Measurements from ENCODE around the gene NTRK3.
"Not testable (repeated sequence)": the region's sequence is repeated elsewhere in the genome, so short reads cannot be mapped to it uniquely, and the experiment has no call there.

NTRK3 gene

GRCh38 chr15:88072133-88072532 lies 184.4 kb downstream of the NTRK3 start:
- FAIRE-seq = not testable (repeated sequence)

GRCh38 chr15:88071141-88071540 lies 185.4 kb downstream of the NTRK3 start:
- FAIRE-seq = no peak

GRCh38 chr15:88069561-88069960 lies 187.0 kb downstream of the NTRK3 start:
- no peak for FAIRE-seq

GRCh38 chr15:88067331-88067685 lies 189.2 kb downstream of the NTRK3 start:
- FAIRE-seq = no peak

- FAIRE-seq = no peak
These were observed 189.8 kb downstream of the NTRK3 start for GRCh38 chr15:88066636-88067330.

- FAIRE-seq = no peak
These were observed 195.1 kb downstream of the NTRK3 start for GRCh38 chr15:88061452-88061851.

GRCh38 chr15:88060383-88060782 lies 196.2 kb downstream of the NTRK3 start:
- no peak for FAIRE-seq

GRCh38 chr15:88057836-88058235 lies 198.7 kb downstream of the NTRK3 start:
- no peak for FAIRE-seq

- FAIRE-seq = no peak
These were observed 207.0 kb downstream of the NTRK3 start for GRCh38 chr15:88049506-88049905.

- FAIRE-seq = no peak
These were observed 207.8 kb downstream of the NTRK3 start for GRCh38 chr15:88048755-88049154.

- no peak for FAIRE-seq
These were observed 208.3 kb downstream of the NTRK3 start for GRCh38 chr15:88048237-88048636.

GRCh38 chr15:88046576-88047129 lies 209.9 kb downstream of the NTRK3 start:
- FAIRE-seq = no peak

- FAIRE-seq = no peak
These were observed 213.1 kb downstream of the NTRK3 start for GRCh38 chr15:88043396-88043795.

- FAIRE-seq = no peak
These were observed 214.5 kb downstream of the NTRK3 start for GRCh38 chr15:88042047-88042446.

GRCh38 chr15:88040516-88040915 lies 216.0 kb downstream of the NTRK3 start:
- FAIRE-seq = no peak

- no peak for FAIRE-seq
These were observed 218.3 kb downstream of the NTRK3 start for GRCh38 chr15:88038261-88038660.

GRCh38 chr15:88036154-88036839 lies 220.2 kb downstream of the NTRK3 start:
- no peak for FAIRE-seq

GRCh38 chr15:88035381-88035780 lies 221.2 kb downstream of the NTRK3 start:
- no peak for FAIRE-seq

GRCh38 chr15:88033421-88033820 lies 223.1 kb downstream of the NTRK3 start:
- FAIRE-seq = not testable (repeated sequence)

GRCh38 chr15:88032787-88033186 lies 223.8 kb downstream of the NTRK3 start:
- no peak for FAIRE-seq

GRCh38 chr15:88031461-88031860 lies 225.1 kb downstream of the NTRK3 start:
- no peak for FAIRE-seq

GRCh38 chr15:88029696-88030095 lies 226.8 kb downstream of the NTRK3 start:
- no peak for FAIRE-seq

GRCh38 chr15:88028024-88028423 lies 228.5 kb downstream of the NTRK3 start:
- FAIRE-seq = no peak

GRCh38 chr15:88023914-88024313 lies 232.6 kb downstream of the NTRK3 start:
- FAIRE-seq = no peak
